ENCODE data around the gene PARD3B. TPM values are rescaled to one million over a fixed set of nuclear protein-coding genes. Genes with fewer than 3 reads are reported as not detected.
A peak's percentile ranks its signal among the peaks of the same experiment; 100 is the strongest.

Gene PARD3B
- total RNA-seq, 1 experiment from 2014 or later = 3.9 TPM

DNA sequence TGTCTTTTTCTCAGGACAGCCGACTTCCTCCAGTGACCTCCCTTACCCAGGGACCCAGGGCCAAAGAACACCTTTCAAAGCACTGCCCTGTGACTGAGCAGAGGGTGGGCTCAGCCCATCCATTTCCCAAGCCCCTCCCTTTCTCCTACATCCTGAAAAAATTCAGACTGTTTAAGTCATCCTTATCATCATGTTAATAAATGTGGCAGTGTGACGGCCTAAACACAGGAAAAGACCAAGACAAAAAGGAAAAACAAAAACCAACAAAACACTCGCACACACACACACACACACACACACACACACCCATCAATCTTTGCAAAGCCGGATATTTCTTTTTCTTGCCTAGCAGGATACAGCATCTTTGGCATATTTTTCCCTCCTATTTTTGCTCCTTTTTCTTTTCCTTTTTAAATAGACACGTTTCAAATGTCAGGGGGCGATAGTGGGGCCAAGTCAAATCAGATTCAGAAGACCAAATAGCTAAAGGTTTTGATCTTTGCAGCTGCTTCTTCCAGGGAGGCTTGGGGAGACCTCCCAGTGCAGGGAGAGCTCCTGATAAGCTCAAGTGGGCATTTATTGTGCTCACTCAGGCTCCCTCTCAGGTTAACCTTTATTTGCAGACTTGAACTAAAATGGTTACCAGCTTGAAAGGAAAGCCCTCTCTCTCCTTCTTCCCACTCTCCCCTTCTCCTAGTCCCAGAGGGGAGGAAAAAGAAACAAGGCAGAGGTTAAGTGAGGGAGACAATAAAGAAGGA lies 1097.5 kb downstream of the PARD3B start:
- no peak for DNase-seq (ENCODE audit: low spot score)

- DNase-seq (ENCODE audit: low spot score) = no peak
Observed at GRCh38 chr2:205643391-205643885, 1098.2 kb downstream of the PARD3B start.

DNA sequence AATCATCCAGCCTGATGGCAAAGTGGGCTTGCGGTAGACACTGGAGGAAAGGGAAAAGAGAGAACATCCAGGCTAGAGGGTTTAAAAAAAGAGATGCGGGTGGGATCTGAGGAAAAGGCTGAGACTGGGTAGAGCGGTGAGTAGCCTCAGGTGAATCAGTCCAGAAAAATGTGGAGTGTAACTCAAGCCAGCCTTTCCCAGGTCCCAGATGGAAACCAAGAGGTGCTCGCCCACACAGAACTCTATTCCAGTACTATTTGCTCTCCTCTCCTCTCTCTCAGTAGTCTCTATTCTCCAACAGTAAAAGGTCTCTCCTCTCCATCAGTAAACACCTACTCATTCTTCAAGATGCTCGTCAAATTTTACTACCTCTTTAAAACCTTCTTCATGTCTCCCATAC lies 1098.7 kb downstream of the PARD3B start:
- no peak for DNase-seq (ENCODE audit: low spot score)

GRCh38 chr2:205646680-205647079 lies 1101.4 kb downstream of the PARD3B start:
- no peak for DNase-seq (ENCODE audit: low spot score)

DNA sequence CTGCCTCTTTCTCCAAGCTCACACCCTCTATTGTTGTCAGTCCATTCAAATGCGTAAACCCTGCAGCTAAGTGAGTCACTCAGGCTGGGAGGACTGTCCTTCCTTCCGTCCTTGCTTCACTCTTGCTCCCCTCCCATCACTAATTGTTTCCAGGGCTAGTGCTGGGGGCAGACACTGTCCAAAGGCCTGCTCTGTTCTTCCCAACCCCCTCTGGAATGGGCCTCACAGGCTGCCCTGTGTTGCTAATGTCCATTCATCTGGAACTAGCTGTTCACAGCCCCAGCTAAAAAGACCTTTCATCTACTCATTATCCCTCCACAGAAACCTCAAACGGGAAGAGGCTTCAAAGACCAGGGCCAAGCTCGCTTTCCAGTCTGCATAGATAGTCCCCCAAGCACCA lies 1105.2 kb downstream of the PARD3B start:
- DNase-seq (ENCODE audit: low spot score) = no peak

GRCh38 chr2:205650931-205651330 lies 1105.7 kb downstream of the PARD3B start:
- DNase-seq (ENCODE audit: low spot score) = no peak

- no peak for DNase-seq (ENCODE audit: low spot score)
Observed at GRCh38 chr2:205651719-205652118, 1106.4 kb downstream of the PARD3B start.

- no peak for DNase-seq (ENCODE audit: low spot score)
Observed at GRCh38 chr2:205654878-205655605, 1109.8 kb downstream of the PARD3B start.

- no peak for DNase-seq (ENCODE audit: low spot score)
Observed at GRCh38 chr2:205655779-205656456, 1110.6 kb downstream of the PARD3B start.

- no peak for DNase-seq (ENCODE audit: low spot score)
Observed at GRCh38 chr2:205656461-205656860, 1111.2 kb downstream of the PARD3B start.

DNA sequence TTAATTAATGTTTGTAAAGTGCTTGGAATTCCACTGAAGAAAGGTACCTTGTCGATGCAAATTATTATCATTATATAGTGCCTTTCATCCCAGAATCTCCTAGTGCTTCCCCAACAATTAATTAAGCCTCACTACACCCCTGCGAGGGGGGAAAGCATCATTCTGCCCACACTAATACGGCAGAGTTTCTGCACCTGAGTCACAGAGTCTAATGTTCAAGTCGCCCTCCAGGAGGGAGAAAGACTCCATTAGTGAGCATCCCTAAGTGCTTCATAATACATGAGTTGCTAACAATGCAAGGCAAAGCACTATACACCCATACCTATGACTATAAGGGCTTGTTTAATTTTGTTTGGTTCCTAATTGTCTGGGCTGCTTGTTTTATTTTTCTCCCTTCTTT lies 1111.7 kb downstream of the PARD3B start:
- DNase-seq (ENCODE audit: low spot score) = no peak

GRCh38 chr2:205657579-205657978 lies 1112.3 kb downstream of the PARD3B start:
- DNase-seq (ENCODE audit: low spot score) = no peak

GRCh38 chr2:205658068-205658467 lies 1112.8 kb downstream of the PARD3B start:
- no peak for DNase-seq (ENCODE audit: low spot score)

DNA sequence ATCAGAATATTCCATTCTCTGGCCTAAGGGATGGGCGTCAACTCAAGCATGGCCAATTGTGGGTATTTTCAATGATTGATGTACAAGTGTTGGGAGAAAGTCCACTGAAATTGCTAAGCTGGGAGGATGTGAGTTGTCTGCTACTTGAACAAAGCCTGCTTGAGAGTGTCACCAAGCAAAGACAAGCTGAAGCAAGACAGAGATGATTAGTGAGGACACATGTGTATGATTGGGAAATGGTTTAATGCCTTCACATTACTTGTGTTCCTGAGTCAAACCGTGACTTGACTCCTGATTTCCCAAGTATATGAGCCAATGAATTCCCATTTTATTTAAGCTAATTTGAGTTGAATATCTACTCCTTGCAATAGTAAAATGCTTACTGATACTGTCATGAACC lies 1113.3 kb downstream of the PARD3B start:
- DNase-seq (ENCODE audit: low spot score) = no peak

- DNase-seq (ENCODE audit: low spot score) = no peak
Observed at GRCh38 chr2:205659922-205660321, 1114.6 kb downstream of the PARD3B start.

DNA sequence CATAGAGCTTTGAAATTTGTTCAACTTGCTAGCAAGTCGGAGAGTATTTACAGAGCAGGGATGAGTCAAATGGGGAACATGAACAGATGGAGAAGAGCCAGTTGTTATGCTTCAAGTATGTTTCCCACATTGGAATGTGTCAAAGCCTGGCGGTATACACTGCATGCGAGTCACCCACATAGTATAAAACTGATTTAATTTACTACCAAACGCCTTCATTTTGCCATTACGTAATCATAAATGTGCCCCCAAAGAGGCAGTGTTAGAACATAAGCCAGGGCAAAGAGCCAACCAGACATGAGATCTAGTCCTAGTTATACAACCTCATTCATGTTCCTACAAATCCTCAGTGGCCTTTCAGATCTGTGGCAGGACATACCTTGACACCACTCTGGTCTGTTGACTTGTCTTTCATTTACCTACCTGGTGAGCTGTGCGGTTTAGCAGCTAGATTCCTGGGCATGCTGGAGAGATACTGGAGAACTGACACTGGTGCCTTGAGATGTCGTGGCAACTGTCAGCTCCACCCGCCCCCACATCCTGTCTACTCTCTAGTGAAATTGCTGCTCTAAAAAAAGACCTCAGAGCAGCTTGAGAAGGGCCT lies 1115.3 kb downstream of the PARD3B start:
- no peak for DNase-seq (ENCODE audit: low spot score)

DNA sequence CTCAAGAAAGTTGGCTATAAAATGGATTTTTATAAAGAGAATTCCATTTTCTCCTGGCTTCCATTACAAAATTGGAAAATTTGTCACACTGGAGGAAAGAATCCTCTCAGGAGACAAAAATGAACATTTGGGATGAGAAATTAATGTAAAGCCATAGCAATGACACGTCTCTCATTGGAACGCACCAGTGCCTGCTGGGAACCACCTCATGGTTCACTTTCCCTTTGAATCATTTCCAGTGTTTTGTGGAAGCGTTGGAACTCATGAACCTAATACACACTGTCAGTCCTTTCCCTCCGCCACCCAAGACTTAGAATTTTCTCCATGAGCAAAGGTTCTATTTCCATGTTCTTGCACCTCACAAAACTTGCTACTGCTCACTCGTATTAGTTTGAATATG lies 1116.0 kb downstream of the PARD3B start:
- no peak for DNase-seq (ENCODE audit: low spot score)

- DNase-seq (ENCODE audit: low spot score) = no peak
Observed at GRCh38 chr2:205662206-205662965, 1117.1 kb downstream of the PARD3B start.

DNA sequence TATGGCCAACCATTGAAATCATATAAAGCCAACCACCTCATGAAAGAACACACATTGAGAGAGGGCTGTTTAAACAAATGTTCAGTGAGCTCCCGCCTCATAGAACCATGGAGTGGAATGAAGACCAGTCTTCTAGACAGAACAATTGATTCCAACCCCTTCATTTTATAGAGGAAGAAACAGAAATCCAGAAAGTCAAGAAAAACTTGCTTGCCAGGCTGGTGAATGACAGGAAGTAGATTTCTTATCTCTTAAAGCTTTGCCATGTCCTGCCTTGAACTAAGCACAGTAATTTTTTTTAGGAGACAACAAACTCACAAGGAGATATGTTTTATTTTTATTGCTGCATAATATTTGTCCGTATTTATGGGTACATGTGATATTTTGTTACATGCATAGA lies 1120.5 kb downstream of the PARD3B start:
- DNase-seq (ENCODE audit: low spot score) = peak; percentile 49
